HCT116 (cell line): ENCODE measurements around the gene TMEM126B. TPM values are rescaled to one million over a fixed set of nuclear protein-coding genes. Genes with fewer than 3 reads are reported as not detected.

Experiments
- ATAC-seq: fragments of 200-7000 bp; cut with Tn5 transposase; 2 replicates; pipeline ENCODE4 v1.9.1; 2020; ENCODE audit warnings: mild to moderate bottlenecking, moderate library complexity
- BruUV-seq: library from RNA; stranded (reverse); fragments of 400-500 nt; replicated peaks from 2 replicates; lab custom pipeline; 2021; lab: Mats Ljungman, UMichigan
- CTCF ChIA-PET: fragments of 300-600 bp; sonication (Branson Sonifier 250); formaldehyde crosslinking; loops from one replicate; lab custom pipeline; 2021; ENCODE audit warnings: antibody characterized with exemption; lab: Charles Lee
- POLR2A ChIA-PET: fragments of 300-600, 350-600 bp; sonication (Branson Sonifier 250); formaldehyde crosslinking; loops from one replicate; lab custom pipeline; 2021; ENCODE audit warnings: antibody characterized with exemption; lab: Charles Lee
- RAD21 ChIA-PET, 2 experiments: fragments of 300-600 bp; sonication (Branson Sonifier 250); formaldehyde crosslinking; loops; one replicate each; lab custom pipeline; 2023; ENCODE audit warnings: low total read pairs in 2 of 2; ENCODE audit not compliant: uncharacterized antibody in 2 of 2, unreplicated experiment in 2 of 2, low non-redundant PET in 1 of 2; lab: Charles Lee
- DNase-seq: peaks from one replicate; pipeline ENCODE4 v3.0.0-alpha.2; 2010; ENCODE audit warnings: low read depth, low spot score
- H2AFZ ChIP-seq: fragments of 200-600 bp; shearing (Covaris generic), sonication (generic); 2 replicates; pipeline ENCODE4 v1.6.1; 2017; ENCODE audit warnings: low read depth, mixed run types, mixed read lengths, antibody characterized with exemption, low read length; ENCODE audit not compliant: poor library complexity, severe bottlenecking
- H3K27ac ChIP-seq: 2 replicates; pipeline ENCODE4 v1.5.1; 2012; ENCODE audit warnings: low read depth, low read length
- H3K27me3 ChIP-seq: fragments of 200-600 bp; sonication (generic); 2 replicates; pipeline ENCODE4 v1.6.1; 2016; ENCODE audit warnings: mixed run types, low read length, mixed read lengths; ENCODE audit not compliant: insufficient read depth
- H3K36me3 ChIP-seq, 2 experiments: fragments of 200-500 bp in 1 of 2; fragments of 200-600 bp in 1 of 2; sonication (Bioruptor generic) in 1 of 2; sonication (generic) in 1 of 2; 2 replicates each; pipeline versions ENCODE4 v1.5.1 to v1.6.1; 2014 to 2016; ENCODE audit warnings: low read length in 2 of 2, inconsistent platforms in 1 of 2, mixed read lengths in 1 of 2, mixed run types in 1 of 2; ENCODE audit not compliant: insufficient read depth in 2 of 2, control insufficient read depth in 1 of 2
- H3K4me1 ChIP-seq, 2 experiments: fragments of 200-600 bp in 1 of 2; sonication (generic) in 1 of 2; 2 replicates each; pipeline versions ENCODE4 v1.5.1 to v1.6.1; 2012 to 2017; ENCODE audit warnings: low read length in 2 of 2, inconsistent platforms in 1 of 2, mild to moderate bottlenecking in 1 of 2, mixed read lengths in 1 of 2, mixed run types in 1 of 2, moderate library complexity in 1 of 2; ENCODE audit not compliant: insufficient read depth in 2 of 2, control insufficient read depth in 1 of 2
- H3K4me2 ChIP-seq: fragments of 200-600 bp; sonication (generic); 2 replicates; pipeline ENCODE4 v1.6.1; 2017; ENCODE audit warnings: mixed run types, low read length, mixed read lengths
- H3K4me3 ChIP-seq, 2 experiments: fragments of 200-600 bp in 1 of 2; sonication (generic) in 1 of 2; replicated peaks in 1 of 2; 2 replicates each; pipeline ENCODE4 v1.5.1; 2011 to 2016; ENCODE audit warnings: low read length in 2 of 2, control low read depth in 1 of 2, low read depth in 1 of 2, mild to moderate bottlenecking in 1 of 2, mixed read lengths in 1 of 2, mixed run types in 1 of 2
- H3K79me2 ChIP-seq: fragments of 200-600 bp; sonication (generic); 2 replicates; pipeline ENCODE4 v1.6.1; 2017; ENCODE audit warnings: mild to moderate bottlenecking, mixed run types, low read length, moderate library complexity, mixed read lengths; ENCODE audit not compliant: insufficient read depth
- H3K9ac ChIP-seq: fragments of 200-600 bp; sonication (generic); 2 replicates; pipeline ENCODE4 v1.6.1; 2016; ENCODE audit warnings: low read length, mixed read lengths
- H3K9me2 ChIP-seq: fragments of 200-600 bp; sonication (generic), shearing (Covaris generic); 2 replicates; pipeline ENCODE4 v1.6.1; 2017; ENCODE audit warnings: mixed run types, mild to moderate bottlenecking, moderate library complexity; ENCODE audit not compliant: insufficient read depth
- H3K9me3 ChIP-seq, 2 experiments: fragments of 200-500 bp in 1 of 2; fragments of 200-600 bp in 1 of 2; sonication (Bioruptor generic) in 1 of 2; sonication (generic) in 1 of 2; 2 replicates each; pipeline ENCODE4 v1.6.1; 2014 to 2017; ENCODE audit warnings: low read length in 2 of 2, mixed read lengths in 2 of 2, inconsistent platforms in 1 of 2, low read depth in 1 of 2, mild to moderate bottlenecking in 1 of 2, mixed run types in 1 of 2, moderate library complexity in 1 of 2; ENCODE audit not compliant: control insufficient read depth in 1 of 2, insufficient read depth in 1 of 2
- H4K20me1 ChIP-seq: fragments of 200-600 bp; sonication (generic), shearing (Covaris generic); 2 replicates; pipeline ENCODE4 v1.6.1; 2017; ENCODE audit warnings: mixed run types, mild to moderate bottlenecking, moderate library complexity; ENCODE audit not compliant: insufficient read depth
- CBX3 ChIP-seq: IDR thresholded peaks from 2 replicates; pipeline ENCODE4 v1.6.1; 2012; ENCODE audit warnings: low read depth
- CEBPB ChIP-seq: IDR thresholded peaks from 2 replicates; pipeline ENCODE4 v1.6.1; 2012; ENCODE audit warnings: low read depth
- ELF1 ChIP-seq: IDR thresholded peaks from 2 replicates; pipeline ENCODE4 v1.6.1; 2012; ENCODE audit warnings: low read depth, borderline replicate concordance
- EZH2 ChIP-seq: fragments of 200-600 bp; sonication (generic); IDR thresholded peaks from 2 replicates; pipeline ENCODE4 v1.6.1; 2017; ENCODE audit warnings: antibody characterized with exemption, mixed run types
- EZH2phosphoT487 ChIP-seq: fragments of 200-600 bp; IDR thresholded peaks from 2 replicates; pipeline ENCODE4 v1.6.1; 2018; ENCODE audit warnings: antibody characterized with exemption, borderline replicate concordance
- FOSL1 ChIP-seq: IDR thresholded peaks from 2 replicates; pipeline ENCODE4 v1.6.1; 2012; ENCODE audit warnings: low read depth
- JUND ChIP-seq: IDR thresholded peaks from 2 replicates; pipeline ENCODE4 v1.6.1; 2012
- MAX ChIP-seq: IDR thresholded peaks from 2 replicates; pipeline ENCODE4 v1.6.1; 2012
- POLR2A ChIP-seq: IDR thresholded peaks from 2 replicates; pipeline ENCODE4 v1.7.0; 2011; ENCODE audit warnings: borderline replicate concordance; ENCODE audit not compliant: insufficient read depth, insufficient read length; ENCODE audit errors: extremely low read depth
- RAD21 ChIP-seq: IDR thresholded peaks from 2 replicates; pipeline ENCODE4 v1.6.1; 2012; ENCODE audit warnings: low read depth, mild to moderate bottlenecking
- REST ChIP-seq: IDR thresholded peaks from 2 replicates; pipeline ENCODE4 v1.6.1; 2012; ENCODE audit warnings: low read depth
- SIN3A ChIP-seq: IDR thresholded peaks from 2 replicates; pipeline ENCODE4 v1.6.1; 2012; ENCODE audit warnings: low read depth
- SRF ChIP-seq: IDR thresholded peaks from 2 replicates; pipeline ENCODE4 v1.6.1; 2012; ENCODE audit warnings: low read depth
- TCF7L2 ChIP-seq: IDR thresholded peaks from 2 replicates; pipeline ENCODE4 v1.7.0; 2011; ENCODE audit warnings: borderline replicate concordance, inconsistent platforms; ENCODE audit not compliant: insufficient read depth, insufficient read length; ENCODE audit errors: extremely low read depth
- YY1 ChIP-seq: IDR thresholded peaks from 2 replicates; pipeline ENCODE4 v1.6.1; 2011; ENCODE audit warnings: low read length, low read depth, moderate library complexity, mild to moderate bottlenecking; ENCODE audit not compliant: insufficient replicate concordance; ENCODE audit errors: extremely low read depth
- ZFX ChIP-seq: fragments of 450-650 bp; IDR thresholded peaks from 2 replicates; pipeline ENCODE4 v1.6.1; 2017
- ZNF274 ChIP-seq: fragments of 200-500 bp; sonication (Bioruptor generic); IDR thresholded peaks from 2 replicates; pipeline ENCODE4 v1.6.1; 2014; ENCODE audit warnings: mild to moderate bottlenecking, low read depth, low read length, inconsistent platforms
- intact Hi-C: fragments of 100-400 bp; cut with micrococcal nuclease; formaldehyde crosslinking; loops from 2 replicates; pipeline ENCODE4 v1.10.0; 2022
- total RNA-seq: library from RNA; stranded (reverse); gene quantifications from one replicate; pipeline ENCODE4 v1.2.1, GENCODE V29; 2021; ENCODE audit not compliant: unreplicated experiment
- TF ChIP-seq, protein P1 (sequence below): IDR thresholded peaks from 2 replicates; pipeline ENCODE4 v1.6.1; 2011; ENCODE audit warnings: mild to moderate bottlenecking, low read length, moderate library complexity; ENCODE audit not compliant: insufficient replicate concordance; ENCODE audit errors: extremely low read depth
- TF ChIP-seq, protein P2 (sequence below): IDR thresholded peaks from 2 replicates; pipeline ENCODE4 v1.6.1; 2012
- TF ChIP-seq, protein P3 (sequence below), 3 experiments: fragments of 200-600 bp in 1 of 3; sonication (generic) in 1 of 3; IDR thresholded peaks in 2 of 3; conservative IDR thresholded peaks in 1 of 3; 2 replicates each; pipeline ENCODE4 v1.5.1; 2012 to 2017; ENCODE audit warnings: low read depth in 2 of 3, low read length in 2 of 3, antibody characterized with exemption in 1 of 3, borderline replicate concordance in 1 of 3, control low read depth in 1 of 3, mild to moderate bottlenecking in 1 of 3, mixed read lengths in 1 of 3, mixed run types in 1 of 3, moderate library complexity in 1 of 3; ENCODE audit not compliant: insufficient read depth in 1 of 3

Gene TMEM126B
- total RNA-seq, 1 experiment from 2014 or later, result 49.0 TPM

DNA sequence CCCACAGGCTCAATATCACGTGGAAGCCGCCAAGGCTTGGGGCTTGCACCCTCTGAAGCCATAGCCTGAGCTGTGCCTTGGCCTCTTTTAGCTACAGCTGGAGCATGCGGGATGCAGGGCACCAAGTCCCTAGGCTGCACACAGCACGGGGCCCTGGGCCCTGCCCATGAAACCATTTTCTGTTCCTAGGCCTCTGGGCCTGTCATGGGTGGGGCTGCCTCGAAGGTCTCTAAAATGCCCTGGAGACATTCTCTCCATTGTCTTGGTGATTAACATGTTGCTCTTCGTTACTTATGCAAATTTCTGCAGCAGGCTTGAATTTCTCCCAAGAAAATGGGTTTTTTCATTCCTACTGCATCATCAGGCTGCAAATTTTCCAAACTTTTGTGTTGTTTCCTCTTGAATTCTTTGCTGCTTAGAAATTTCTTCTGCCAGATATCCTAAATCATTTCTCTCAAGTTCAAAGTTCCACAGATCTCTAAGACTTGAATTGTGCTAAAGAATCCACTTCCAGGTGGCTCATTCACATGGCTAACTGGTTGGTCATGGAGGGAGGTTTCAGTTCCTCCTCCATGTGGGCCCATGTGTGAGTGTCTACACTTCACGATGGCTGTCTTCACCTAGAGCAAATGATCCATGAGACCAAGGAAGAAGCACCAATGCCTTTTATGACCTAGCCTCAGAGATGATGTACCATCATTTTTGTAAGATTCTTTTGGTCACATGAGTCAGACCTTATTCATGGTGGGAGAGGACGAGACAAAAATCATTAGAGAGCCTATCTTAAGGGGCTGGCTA, 43.9 kb downstream of the TMEM126B start:
- no peaks in the 10 kb centered on the region for H3K79me2 ChIP-seq
- no peaks in the 10 kb centered on the region for H3K9me3 ChIP-seq
- H2AFZ ChIP-seq, result no peak overlapping the region
- TF ChIP-seq, protein P1, sequence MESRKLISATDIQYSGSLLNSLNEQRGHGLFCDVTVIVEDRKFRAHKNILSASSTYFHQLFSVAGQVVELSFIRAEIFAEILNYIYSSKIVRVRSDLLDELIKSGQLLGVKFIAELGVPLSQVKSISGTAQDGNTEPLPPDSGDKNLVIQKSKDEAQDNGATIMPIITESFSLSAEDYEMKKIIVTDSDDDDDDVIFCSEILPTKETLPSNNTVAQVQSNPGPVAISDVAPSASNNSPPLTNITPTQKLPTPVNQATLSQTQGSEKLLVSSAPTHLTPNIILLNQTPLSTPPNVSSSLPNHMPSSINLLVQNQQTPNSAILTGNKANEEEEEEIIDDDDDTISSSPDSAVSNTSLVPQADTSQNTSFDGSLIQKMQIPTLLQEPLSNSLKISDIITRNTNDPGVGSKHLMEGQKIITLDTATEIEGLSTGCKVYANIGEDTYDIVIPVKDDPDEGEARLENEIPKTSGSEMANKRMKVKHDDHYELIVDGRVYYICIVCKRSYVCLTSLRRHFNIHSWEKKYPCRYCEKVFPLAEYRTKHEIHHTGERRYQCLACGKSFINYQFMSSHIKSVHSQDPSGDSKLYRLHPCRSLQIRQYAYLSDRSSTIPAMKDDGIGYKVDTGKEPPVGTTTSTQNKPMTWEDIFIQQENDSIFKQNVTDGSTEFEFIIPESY, result no peak
- no peak for TF ChIP-seq RAD21
- TF ChIP-seq, protein P2, sequence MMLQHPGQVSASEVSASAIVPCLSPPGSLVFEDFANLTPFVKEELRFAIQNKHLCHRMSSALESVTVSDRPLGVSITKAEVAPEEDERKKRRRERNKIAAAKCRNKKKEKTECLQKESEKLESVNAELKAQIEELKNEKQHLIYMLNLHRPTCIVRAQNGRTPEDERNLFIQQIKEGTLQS, result no peak
- TF ChIP-seq EZH2, result no peak
- TF ChIP-seq ELF1, result no peak
- no peak for TF ChIP-seq ZNF274
- no peak for TF ChIP-seq EZH2phosphoT487
- TF ChIP-seq MAX, result no peak
- no peak for TF ChIP-seq FOSL1
- TF ChIP-seq, protein P3, sequence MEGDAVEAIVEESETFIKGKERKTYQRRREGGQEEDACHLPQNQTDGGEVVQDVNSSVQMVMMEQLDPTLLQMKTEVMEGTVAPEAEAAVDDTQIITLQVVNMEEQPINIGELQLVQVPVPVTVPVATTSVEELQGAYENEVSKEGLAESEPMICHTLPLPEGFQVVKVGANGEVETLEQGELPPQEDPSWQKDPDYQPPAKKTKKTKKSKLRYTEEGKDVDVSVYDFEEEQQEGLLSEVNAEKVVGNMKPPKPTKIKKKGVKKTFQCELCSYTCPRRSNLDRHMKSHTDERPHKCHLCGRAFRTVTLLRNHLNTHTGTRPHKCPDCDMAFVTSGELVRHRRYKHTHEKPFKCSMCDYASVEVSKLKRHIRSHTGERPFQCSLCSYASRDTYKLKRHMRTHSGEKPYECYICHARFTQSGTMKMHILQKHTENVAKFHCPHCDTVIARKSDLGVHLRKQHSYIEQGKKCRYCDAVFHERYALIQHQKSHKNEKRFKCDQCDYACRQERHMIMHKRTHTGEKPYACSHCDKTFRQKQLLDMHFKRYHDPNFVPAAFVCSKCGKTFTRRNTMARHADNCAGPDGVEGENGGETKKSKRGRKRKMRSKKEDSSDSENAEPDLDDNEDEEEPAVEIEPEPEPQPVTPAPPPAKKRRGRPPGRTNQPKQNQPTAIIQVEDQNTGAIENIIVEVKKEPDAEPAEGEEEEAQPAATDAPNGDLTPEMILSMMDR (IDR thresholded peaks at IDR 0.05 in 2 of 3, conservative IDR thresholded peaks at IDR 0.05 in 1 of 3; ENCODE audit: borderline replicate concordance in 1 of 3, insufficient read depth in 1 of 3, low read depth in 2 of 3, low read length in 2 of 3), result no peak
- TF ChIP-seq YY1, result no peak
- TF ChIP-seq ZFX, result no peak
- TF ChIP-seq SRF, result no peak
- no peak for TF ChIP-seq REST
- TF ChIP-seq SIN3A, result no peak
- no peak for TF ChIP-seq JUND
- no peak for TF ChIP-seq CBX3
- no peak for TF ChIP-seq TCF7L2
- TF ChIP-seq CEBPB, result no peak
- no peak for TF ChIP-seq POLR2A
- no peaks in the 10 kb centered on the region for H3K27me3 ChIP-seq
- ATAC-seq (no peak), DNase-seq (no peak)
- H3K4me2 ChIP-seq, result no peak overlapping the region
- H3K36me3 ChIP-seq, result no peaks in the 10 kb centered on the region
- no TSS peak for BruUV-seq
- no peak overlapping the region for H3K27ac ChIP-seq
- no peak overlapping the region for H3K9ac ChIP-seq
- ChIA-PET CTCF (no interaction called here), POLR2A (no interaction called here), RAD21 (no interaction called here)
- no peaks in the 10 kb centered on the region for H3K9me2 ChIP-seq
- no peaks in the 10 kb centered on the region for H3K4me1 ChIP-seq
- intact Hi-C loops, result no loop called here
- H3K4me3 ChIP-seq, result no peak overlapping the region
- no peaks in the 10 kb centered on the region for H4K20me1 ChIP-seq
